Right renal pelvis (tissue), 4 donors: ENCODE data around the gene CDK9. TPM values are rescaled to one million over a fixed set of nuclear protein-coding genes. Genes with fewer than 3 reads are reported as not detected.
A peak's percentile ranks its signal among the peaks of the same experiment; 100 is the strongest.

ENCODE experiments used
- DNase-seq, 4 donors: peaks; one replicate each; pipeline ENCODE4 v3.0.0-alpha.2; 2013; ENCODE audit warnings: low read depth in 4 of 4, low spot score in 3 of 4, missing footprints in 1 of 4
- polyA plus RNA-seq, 4 donors: library from polyadenylated mRNA; unstranded; fragments of 120-200 nt; gene quantifications; one replicate each; pipeline ENCODE4 v1.2.1, GENCODE V29; 2013; ENCODE audit not compliant: insufficient read length in 4 of 4

The CDK9 gene
- polyA plus RNA-seq, 4 donors, result 64.6 to 83.1 (median 70.5) TPM

DNA sequence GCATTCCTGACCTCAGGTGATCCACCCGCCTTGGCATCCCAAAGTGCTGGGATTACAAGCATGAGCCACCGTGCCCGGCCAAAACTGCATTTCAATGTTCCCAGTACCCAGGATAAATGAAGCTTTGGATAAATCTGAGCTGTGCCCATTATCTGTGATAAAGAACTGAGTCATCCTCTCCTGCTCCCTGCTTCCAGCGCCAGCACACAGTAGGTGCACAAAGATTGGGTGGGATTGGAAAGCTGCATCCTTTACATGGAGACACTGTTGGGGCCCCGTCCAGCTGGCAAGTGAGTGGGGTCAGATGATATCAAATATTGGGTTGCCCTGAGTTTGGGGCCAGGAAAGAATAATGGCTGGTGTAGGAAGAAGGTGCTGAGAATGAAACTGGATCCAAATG lies 24.8 kb upstream of the CDK9 start:
- no peak for DNase-seq

DNA sequence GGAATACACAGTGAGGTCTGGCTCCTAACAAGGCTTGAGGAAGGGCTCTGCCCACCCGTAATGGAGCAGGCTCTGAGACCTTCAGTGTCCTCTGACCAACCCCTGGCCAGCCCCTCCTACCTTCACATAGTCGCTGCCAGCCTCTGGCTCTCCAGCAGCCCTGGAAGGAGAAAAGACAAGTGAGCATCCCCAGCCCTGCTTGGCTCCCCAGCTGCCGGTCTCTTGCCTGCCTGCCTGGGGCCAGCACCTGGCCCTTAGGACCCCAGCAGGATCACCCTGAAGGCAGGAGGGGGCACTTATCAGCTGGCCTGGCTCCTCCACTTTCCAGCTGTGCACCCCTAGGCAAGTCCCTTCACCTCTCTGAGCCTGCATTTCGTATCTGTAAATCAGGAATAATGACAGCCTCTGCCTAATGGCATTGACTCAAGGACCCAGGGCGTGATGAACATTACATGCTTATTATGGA lies 24.3 kb upstream of the CDK9 start:
- DNase-seq, result no peak

DNA sequence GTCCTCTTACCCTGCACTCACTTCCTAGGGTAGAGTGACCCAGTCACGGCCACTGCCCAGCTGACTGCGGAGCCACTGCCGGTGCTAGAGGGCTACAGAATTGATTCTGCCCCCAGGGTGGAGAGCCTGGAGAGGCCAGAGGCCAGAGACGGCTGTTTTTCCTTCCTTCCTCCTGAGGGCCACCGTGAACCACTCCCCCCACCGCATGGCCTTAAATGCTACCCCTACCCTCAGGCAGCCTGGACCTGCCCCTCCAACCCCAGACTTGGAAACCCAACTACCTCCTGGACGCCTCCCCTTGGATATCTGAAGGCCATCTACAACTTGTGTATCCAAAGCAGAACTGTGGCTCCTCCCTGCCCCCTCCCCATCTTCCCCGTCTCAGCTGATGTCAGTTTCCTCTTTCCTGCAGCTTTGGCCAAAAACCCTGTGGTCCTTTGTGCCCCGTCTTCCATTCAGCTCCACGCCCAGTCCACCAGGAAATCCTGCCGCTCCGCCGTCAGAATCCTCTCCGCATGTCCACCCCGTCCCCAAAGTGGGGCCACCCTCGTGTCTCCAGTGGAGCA lies 23.6 kb upstream of the CDK9 start:
- no peak for DNase-seq

DNA sequence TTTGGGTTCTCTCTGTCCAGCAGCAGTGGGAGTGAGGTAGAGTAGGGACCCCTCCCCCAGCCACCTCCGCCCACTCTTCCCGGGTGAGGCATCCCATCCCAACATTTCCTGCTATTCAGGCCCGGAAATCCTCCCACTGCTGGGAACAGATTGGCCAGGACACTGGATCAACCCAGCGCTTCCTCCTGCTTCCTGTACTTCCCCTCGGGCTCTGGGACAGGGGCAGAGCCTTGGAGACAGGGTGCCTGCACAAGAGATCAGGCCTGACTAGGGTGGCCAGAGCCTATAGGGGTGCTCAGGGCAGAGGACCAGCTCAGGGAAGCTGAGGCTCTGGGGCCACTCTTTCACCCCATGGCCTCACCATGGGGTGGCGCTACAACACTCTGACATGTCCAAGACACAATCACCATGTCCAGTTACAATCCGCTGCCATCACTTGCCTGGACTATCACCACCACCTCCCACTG lies 21.9 kb upstream of the CDK9 start:
- DNase-seq, result no peak

DNA sequence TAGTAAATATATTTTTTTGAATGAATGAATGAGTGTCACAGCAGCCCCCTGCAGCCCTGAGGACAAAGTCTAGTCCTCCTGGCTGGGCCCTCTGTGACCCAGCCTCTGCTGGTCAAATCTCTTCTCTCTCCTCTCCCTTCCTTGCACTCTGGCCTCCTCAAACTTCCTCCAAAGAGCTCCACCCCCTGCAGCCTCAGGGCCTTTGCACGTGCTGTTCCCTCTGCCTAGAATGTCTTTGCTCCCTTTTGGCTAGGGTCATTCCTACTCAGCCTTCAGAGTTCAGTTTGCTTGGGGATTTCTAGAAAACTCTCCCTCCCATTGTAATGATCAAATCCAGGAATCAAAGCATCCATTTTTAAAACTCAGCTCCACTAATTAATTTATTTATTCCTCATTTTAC lies 20.4 kb upstream of the CDK9 start:
- DNase-seq, result no peak

DNA sequence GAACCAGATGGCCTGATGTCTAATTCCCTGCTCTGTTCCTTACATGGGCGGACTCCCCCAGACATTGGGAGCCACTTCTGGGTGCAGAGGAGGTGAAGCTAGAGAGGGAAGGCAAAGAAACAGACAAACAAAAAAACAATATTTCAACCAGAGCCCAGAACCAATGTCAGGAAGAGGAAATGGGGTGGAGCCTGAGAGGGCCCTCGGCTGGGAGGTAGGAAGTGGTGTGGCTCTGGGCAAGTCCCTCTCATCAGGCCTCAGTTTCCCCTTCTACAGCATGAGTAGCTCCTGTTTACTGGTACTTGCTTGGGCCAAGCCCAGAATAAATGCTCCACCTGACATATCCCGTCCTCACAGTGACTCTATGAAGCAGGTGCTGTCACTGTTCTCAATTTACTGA lies 18.4 kb upstream of the CDK9 start:
- no peak for DNase-seq

DNA sequence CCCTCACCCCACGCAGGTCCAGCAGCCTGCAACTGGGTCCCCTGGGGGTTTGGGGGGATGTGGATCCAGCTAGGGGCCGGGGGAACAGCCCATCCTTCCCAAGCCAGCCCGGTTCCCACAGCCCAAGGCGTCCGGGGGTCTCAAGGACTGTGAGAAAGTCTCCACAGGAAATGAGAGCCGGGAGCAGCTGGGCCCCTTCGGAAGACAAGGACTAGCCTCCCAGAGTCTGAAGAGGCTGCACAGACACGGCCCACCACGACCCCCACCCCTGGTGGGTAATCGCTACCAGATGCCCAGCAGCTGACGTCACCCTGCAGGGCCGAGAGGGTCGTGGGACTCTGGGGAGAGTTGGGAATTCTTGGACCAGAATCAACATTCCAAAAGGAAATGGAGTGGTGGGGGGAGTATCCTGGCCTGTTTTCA lies 17.9 kb upstream of the CDK9 start:
- DNase-seq, result peak in 1 of 4 donors; percentile 45

DNA sequence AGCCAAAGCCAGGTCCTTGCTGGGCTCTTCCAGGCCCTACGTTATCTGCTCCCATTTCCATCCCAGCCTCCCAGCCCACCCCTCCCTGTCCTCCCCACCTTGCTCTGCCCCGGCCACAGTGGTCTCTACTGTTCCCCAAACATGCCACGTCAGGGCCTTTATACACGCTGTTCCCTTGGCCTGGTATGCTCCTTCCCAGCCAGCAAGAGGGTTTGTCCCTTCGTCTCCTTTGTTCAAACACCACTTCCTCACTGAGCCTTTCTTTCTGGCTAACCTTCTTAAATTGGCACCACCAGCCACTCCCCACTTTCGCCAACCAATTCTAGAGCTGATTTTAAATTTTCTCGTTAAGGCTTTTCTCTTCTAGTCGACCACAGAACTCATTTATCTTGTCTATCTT lies 17.1 kb upstream of the CDK9 start:
- no peak for DNase-seq

DNA sequence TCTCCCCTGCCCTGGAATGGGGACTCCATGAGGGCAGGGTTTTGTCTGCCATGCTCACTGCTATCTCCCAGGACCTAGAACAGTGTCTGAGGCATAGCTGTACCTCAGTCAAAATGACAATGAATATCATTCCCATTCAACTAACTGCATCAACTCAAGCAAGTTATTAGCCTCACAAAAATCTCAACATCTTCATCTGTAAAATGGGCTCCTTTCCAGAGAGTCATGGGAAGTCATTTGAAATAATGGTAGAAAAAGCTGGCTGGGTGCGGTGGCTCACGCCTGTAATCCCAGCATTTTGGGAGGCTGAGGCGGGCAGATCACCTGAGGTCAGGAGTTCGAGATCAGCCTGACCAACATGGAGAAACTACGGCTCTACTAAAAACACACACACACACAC lies 16.7 kb upstream of the CDK9 start:
- no peak for DNase-seq

DNA sequence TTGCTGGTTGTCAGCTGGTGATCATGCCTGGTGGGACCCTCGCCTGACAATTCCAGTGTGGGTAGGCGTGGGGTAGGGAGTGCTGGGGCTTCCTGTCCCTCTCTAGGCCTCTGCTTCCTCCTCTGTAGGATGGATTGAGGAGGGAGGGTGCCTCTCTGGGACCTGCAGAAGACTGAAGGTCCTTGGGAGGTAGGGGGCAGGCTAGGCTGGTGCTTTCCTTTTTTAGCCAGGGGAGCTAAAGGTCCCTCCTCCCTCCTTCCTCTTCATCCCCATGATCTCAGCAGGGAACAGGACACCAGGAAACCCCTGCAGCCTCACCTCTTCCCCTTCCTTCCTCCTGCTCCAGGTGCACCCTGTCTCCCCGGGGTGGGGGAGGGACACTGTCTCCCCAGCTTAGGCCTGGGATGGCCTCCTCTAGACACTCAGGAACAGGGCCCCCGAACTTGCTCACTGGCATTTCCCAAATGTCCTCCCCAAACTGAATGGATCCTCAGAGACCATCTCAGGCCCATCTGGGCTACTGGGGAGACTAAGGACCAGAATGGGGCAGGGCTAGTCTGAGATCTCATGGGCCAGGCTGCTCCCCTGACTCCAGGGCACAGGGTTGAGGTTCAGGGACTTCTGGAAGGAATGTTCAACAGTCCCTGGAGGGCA lies 15.8 kb upstream of the CDK9 start:
- no peak for DNase-seq

DNA sequence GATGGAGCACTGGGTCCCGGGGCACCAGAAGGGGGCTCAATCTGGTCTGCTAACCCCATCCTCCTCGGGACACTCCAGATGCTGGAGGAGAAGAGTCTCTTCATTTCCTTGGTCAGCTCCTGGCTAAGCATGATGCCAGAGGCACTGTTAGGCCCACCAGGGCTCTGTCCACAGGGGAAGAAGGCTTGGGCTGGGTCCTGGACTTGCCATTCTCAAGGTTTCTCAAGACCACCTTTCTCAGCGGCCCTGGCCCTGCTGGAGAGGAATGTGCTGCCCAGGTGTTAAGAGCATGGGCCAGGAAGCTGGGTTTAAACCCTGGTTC lies 15.3 kb upstream of the CDK9 start:
- DNase-seq, result no peak

DNA sequence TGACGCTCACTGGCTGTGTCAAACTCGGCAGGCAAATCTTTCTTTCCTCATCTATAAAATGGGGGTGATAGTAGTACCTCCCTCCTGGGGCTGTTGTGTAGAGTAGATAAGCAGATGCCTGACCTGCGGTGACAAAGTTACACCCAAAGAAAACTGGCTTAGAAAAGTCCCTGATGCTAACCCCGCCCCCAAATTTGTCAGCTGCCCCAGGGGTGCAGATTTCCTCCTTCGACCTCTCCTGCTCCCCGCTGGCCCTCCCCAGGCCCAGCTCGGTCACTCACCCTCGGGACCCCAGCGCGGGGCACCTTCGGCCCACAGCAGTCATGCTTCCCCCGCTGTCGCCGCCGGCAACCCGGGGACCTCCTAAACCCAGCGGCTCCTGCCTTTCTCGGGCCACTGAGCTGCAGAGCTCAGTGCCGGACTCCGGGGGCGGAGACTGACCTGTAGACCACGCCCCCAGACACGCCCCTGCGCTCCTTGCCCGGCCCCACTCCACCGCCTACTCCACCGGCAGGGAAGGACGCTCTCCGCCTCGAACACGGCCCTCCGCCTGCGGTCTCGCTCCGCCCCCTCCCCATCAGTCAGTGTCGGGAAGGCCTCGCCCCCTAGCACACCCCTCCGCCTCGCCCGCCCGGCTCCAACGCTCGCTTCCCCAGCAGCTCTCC lies 14.8 kb upstream of the CDK9 start:
- DNase-seq, result peak; percentile 91 to 96 (median 94)

DNA sequence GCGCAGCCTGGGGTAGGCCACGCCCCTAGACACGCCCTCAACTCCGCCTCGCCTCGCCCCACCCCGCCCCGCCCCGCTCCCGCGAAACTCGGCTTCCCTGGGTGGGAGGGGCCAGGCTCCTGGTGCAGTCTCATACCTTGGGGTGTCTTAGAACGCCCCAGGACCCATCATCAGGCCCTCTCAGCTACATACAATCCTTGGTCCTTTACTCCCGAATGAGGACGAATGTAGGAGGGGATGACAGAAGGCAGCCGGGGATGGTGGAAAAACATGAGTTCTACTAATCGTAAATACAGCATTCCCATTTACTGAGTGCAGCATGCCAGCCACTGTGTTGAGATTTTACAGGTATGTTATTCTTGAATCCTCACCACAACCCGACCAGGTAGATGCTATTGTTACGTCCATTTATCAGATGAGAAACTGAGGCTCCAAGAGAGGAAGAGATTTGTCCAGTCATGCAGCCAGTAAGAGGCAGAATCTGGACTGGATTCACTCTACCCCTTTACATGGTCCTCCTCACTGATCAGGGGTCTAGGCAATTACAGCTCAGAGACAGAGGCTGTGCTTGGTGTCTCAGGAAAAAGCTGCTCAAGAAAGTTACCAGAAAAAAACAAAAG lies 14.2 kb upstream of the CDK9 start:
- DNase-seq, result no peak

DNA sequence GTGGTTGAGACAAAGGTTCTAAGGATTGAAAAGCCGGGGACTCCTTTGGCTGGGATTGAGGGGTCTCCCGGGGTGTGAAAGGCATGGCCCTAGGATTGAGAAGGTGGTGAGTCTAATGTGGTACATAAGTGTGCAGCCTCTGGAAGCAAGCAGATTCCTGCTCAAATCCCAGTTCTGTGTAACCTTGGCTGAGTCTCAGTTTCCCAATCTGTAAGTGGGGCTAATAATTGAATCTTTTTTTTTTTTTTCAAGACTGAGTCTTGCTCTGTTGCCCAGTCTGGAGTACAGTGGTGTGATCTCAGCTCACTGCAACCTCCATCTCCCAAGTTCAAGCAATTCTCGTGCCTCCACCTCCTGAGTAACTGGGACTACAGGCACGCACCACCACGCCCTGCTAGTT lies 13.2 kb upstream of the CDK9 start:
- DNase-seq, result no peak

DNA sequence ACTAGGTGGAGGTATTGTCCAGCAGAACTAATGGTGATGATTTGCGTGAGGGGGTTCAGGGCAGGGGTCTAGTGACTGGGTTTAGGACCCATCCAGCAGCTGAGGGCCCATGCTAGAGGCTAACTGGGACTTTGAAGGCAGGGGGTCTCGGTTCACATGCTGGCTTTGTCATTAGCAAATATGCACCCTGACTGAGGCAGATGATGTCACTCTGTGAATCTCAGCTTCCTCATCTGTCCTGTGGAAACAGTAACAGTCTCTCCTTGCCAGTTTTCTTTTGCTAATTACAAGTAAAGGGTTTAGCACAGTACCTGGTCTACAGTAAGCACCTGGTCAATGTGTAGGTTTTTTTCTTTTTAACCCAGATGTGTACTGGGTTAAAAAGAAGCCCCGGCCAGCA lies 12.6 kb upstream of the CDK9 start:
- DNase-seq, result no peak

DNA sequence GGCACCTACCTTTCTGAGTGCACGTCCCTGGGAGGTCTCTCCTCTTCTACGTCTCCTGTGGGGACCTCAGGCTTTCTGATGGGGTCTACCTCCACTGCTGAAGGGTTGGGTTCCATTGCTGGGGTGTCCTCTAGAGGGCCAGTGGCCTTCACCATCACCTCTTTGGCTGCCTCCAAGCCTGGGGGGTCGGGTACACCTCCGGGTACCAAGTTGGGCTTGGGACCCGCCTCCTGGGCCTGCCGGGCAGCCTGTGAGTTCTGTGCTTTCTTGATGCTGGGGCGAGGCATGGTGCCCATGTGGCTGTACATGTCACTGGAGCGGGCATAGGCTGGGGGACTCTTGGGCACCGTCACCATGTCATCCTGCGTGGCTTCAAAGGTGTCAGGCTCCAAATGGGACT lies 11.9 kb upstream of the CDK9 start:
- no peak for DNase-seq

DNA sequence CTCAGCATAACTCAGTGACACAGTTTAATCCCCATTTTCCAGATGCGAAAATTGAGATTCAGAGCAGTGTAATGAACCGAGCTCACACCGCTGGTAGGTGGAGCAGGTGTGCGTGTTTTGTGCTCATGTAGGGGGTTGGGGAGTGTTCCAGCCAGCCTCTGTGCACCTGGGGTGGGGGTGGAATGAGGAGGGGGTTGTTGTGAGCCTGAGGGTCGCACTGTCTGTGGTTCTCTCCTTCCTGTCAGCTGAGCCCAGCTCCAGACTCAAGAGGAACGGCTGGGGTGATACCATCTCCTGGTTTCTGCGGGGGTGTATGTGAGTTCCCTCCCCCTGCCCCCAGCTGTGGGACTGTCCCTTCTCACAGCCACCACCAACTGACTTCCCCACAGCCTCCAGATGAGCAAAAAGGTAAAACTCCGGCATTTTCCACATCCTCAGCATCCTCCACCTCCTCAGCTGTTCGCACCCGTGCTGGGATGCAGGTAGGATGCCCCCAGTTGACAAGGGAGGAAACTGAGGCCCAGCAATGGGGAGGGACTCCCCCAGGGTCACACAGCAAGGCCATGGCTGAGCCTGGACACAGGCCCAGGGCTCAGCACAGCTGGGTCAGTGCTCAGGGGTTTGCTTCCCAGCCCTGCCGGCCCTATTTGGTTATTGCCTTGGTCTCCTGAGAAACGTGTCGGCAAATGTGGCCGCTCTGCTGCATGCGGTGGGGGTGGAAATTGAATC lies 9.5 kb upstream of the CDK9 start:
- DNase-seq, result no peak

DNA sequence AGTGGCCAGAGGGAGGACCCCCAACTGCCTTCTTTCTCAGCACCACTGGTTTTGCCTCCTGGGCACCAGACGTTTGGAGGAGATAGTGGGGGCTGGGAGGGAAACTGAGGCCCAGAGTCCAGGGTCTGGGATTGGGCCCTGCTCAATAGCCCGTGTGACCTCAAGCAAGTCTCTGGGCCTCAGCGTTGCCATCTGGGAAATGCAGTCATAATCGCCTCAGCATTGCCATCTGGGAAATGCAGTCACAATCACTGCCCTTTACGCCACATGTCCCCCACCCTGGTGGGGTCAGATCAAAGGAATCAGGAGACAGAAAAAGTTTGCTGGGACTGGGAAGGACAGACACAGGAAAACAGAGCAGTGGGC lies 8.9 kb upstream of the CDK9 start:
- DNase-seq, result no peak

DNA sequence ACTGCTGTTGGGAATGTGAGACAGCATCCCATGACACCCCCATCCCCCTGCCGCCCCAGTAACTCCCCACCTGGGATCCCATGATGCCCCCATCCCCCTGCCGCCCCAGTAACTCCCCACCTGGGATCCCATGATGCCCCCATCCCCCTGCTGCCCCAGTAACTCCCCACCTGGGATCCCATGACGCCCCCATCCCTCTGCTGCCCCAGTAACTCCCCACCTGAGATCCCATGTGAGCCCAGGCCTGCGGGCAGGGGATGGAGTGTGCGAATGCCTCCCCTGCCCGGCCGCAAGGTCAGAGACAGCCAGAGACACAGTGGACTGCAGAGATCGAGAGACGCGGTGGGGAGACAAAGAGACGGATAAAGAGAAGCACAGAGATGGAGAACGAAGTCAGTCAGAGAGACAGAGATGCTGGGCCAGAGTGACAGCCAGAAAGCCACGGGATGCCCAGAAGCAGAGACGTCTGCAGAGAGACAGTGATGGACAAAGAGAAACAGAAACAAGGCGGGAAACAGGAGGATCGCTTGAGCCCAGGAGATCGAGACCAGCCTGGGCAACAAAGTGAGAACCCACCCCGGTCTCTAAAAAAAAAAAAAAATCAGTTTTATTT lies 8.4 kb upstream of the CDK9 start:
- no peak for DNase-seq

DNA sequence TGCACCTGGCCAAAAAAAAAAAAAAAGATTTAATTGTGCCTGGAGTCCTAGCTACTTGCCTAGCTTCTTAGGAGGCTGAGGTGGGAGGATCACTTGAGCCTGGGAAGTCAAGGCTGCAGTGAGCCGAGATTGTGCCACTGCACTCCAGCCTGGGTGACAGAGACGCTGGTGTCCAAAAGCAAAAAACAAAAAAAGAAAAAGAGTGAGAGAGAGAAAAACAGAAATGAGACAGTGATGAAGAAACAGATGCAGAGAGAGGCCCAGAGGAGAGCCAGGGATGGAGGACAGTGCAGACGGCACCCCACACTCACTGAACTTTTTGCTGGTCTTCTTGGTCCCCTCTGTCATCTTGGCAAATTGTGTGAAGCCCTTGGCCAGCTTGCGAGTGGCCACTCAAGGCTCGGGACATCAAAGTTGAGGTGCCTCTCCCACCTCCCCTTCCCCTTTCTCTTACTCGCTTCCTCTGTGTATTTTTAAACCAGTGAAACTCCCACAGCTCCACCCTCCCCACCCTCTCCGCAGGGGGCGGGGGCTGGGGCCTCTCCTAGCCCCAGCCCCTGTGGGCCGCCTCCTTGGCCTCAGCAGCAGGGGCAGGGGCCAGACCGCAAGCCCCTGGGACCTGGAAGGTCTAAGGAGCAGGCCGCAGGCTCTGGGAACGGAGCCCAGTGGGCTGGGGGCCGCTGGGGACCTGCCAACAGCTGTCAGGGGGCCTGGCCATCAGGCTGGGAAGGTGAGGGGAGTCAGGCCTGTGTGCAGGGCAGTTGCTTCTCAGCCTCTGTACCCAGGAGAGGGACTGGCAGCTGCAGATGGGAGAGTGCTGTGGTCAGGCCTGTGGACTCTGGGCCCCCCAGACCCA lies 7.3 kb upstream of the CDK9 start, which contains the start of gene SH2D3C:
Gene SH2D3C (minus strand): TSS at position 387 of the 856 bp plus-strand sequence. CDS start 39 bp downstream, at position 348.
- no peak for DNase-seq
